ENCODE data around the gene PTGDR2. TPM values are rescaled to one million over a fixed set of nuclear protein-coding genes. Genes with fewer than 3 reads are reported as not detected.

Gene PTGDR2
- total RNA-seq, 2 experiments from 2014 or later = 2.5 to 2.9 TPM

GRCh38 chr11:60814112-60814511 lies 41.6 kb downstream of the PTGDR2 start:
- no peak overlapping the region for H3K27ac Mint-ChIP-seq
- no peak overlapping the region for H3K4me3 Mint-ChIP-seq
- H3K4me1 Mint-ChIP-seq = peaks cover 8% of the 10 kb centered on the region
- ATAC-seq (ENCODE audit: low read depth) (no peak), DNase-seq (no peak)
- no peaks in the 10 kb centered on the region for H3K36me3 Mint-ChIP-seq
- POLR2A ChIA-PET = no interaction called here
- peaks cover 2% of the 10 kb centered on the region for H3K9me3 Mint-ChIP-seq
- peaks cover 14% of the 10 kb centered on the region for H3K27me3 Mint-ChIP-seq

- no peak for DNase-seq
- Mint-ChIP-seq H3K27ac (no peak overlapping the region), H3K4me1 (peaks cover 8% of the 10 kb centered on the region), H3K36me3 (no peaks in the 10 kb centered on the region), H3K27me3 (peaks cover 14% of the 10 kb centered on the region), H3K4me3 (no peak overlapping the region), H3K9me3 (peaks cover 2% of the 10 kb centered on the region)
- no peak for ATAC-seq (ENCODE audit: low read depth)
- POLR2A ChIA-PET = no interaction called here
Measured at GRCh38 chr11:60813324-60813723, 42.4 kb downstream of the PTGDR2 start.

GRCh38 chr11:60810569-60810968 lies 45.2 kb downstream of the PTGDR2 start:
- ATAC-seq (ENCODE audit: low read depth) = no peak
- Mint-ChIP-seq H3K4me3 (no peak overlapping the region), H3K9me3 (no peaks in the 10 kb centered on the region), H3K27me3 (peaks cover 14% of the 10 kb centered on the region), H3K36me3 (no peaks in the 10 kb centered on the region), H3K4me1 (peaks cover 10% of the 10 kb centered on the region), H3K27ac (no peak overlapping the region)
- POLR2A ChIA-PET = no interaction called here
- no peak for DNase-seq

- Mint-ChIP-seq H3K4me3 (no peak overlapping the region), H3K9me3 (no peaks in the 10 kb centered on the region), H3K4me1 (peaks cover 10% of the 10 kb centered on the region), H3K27ac (no peak overlapping the region), H3K27me3 (peaks cover 14% of the 10 kb centered on the region), H3K36me3 (no peaks in the 10 kb centered on the region)
- POLR2A ChIA-PET = no interaction called here
- ATAC-seq (ENCODE audit: low read depth) (no peak), DNase-seq (no peak)
Measured at GRCh38 chr11:60810151-60810550, 45.6 kb downstream of the PTGDR2 start.

- DNase-seq (no peak), ATAC-seq (ENCODE audit: low read depth) (no peak)
- POLR2A ChIA-PET = no interaction called here
- Mint-ChIP-seq H3K4me1 (peaks cover 10% of the 10 kb centered on the region), H3K27ac (no peak overlapping the region), H3K9me3 (no peaks in the 10 kb centered on the region), H3K4me3 (no peak overlapping the region), H3K36me3 (no peaks in the 10 kb centered on the region), H3K27me3 (peaks cover 14% of the 10 kb centered on the region)
Measured at GRCh38 chr11:60809691-60810090, 46.1 kb downstream of the PTGDR2 start.

- POLR2A ChIA-PET = no interaction called here
- no peak overlapping the region for H3K27ac Mint-ChIP-seq
- ATAC-seq (ENCODE audit: low read depth) = no peak
Measured at GRCh38 chr11:60809249-60809648, 46.5 kb downstream of the PTGDR2 start.

GRCh38 chr11:60803273-60803936 lies 52.3 kb downstream of the PTGDR2 start:
- H3K4me3 Mint-ChIP-seq = no peak overlapping the region
- H3K9me3 Mint-ChIP-seq = no peaks in the 10 kb centered on the region
- no peak for ATAC-seq (ENCODE audit: low read depth)
- H3K27ac Mint-ChIP-seq = no peak overlapping the region
- POLR2A ChIA-PET = no interaction called here
- no peaks in the 10 kb centered on the region for H3K36me3 Mint-ChIP-seq
- peaks cover 2% of the 10 kb centered on the region for H3K4me1 Mint-ChIP-seq
- H3K27me3 Mint-ChIP-seq = peaks cover 20% of the 10 kb centered on the region
- no peak for DNase-seq

More at GRCh38 chr11:60809249-60809648, 46.5 kb downstream of the PTGDR2 start:
- no peak overlapping the region for H3K4me3 Mint-ChIP-seq
- H3K27me3 Mint-ChIP-seq = peaks cover 14% of the 10 kb centered on the region
- no peaks in the 10 kb centered on the region for H3K9me3 Mint-ChIP-seq
- no peaks in the 10 kb centered on the region for H3K36me3 Mint-ChIP-seq
- DNase-seq = no peak
- H3K4me1 Mint-ChIP-seq = peaks cover 10% of the 10 kb centered on the region

- no peaks in the 10 kb centered on the region for H3K36me3 Mint-ChIP-seq
- H3K4me3 Mint-ChIP-seq = no peak overlapping the region
Measured at GRCh38 chr11:60801194-60801593, 54.6 kb downstream of the PTGDR2 start.

More at GRCh38 chr11:60801194-60801593, 54.6 kb downstream of the PTGDR2 start:
- H3K9me3 Mint-ChIP-seq = no peaks in the 10 kb centered on the region
- H3K27me3 Mint-ChIP-seq = peaks cover 20% of the 10 kb centered on the region
- no peak for DNase-seq
- peaks cover 2% of the 10 kb centered on the region for H3K4me1 Mint-ChIP-seq
- no peak overlapping the region for H3K27ac Mint-ChIP-seq
- POLR2A ChIA-PET = no interaction called here
- ATAC-seq (ENCODE audit: low read depth) = no peak

Other genes with a start within 250 kb of the PTGDR2 start
- not detected for gene MS4A8, start 156.3 kb downstream of the PTGDR2 start, total RNA-seq
- not detected for gene MS4A18, start 131.2 kb downstream of the PTGDR2 start, total RNA-seq
- not detected for gene MS4A15, start 99.1 kb downstream of the PTGDR2 start, total RNA-seq
- gene MS4A10, start 70.6 kb downstream of the PTGDR2 start, total RNA-seq = not detected
- 10 to 100 TPM; 16.9 to 17.1 TPM for gene CCDC86, start 13.8 kb downstream of the PTGDR2 start, total RNA-seq
- gene ZP1, start 11.6 kb upstream of the PTGDR2 start, total RNA-seq = under 1 TPM; 0.44 to 0.60 TPM
- gene PRPF19, start 50.6 kb upstream of the PTGDR2 start, total RNA-seq = 100 to 1,000 TPM in 1 of 2 experiments, 10 to 100 TPM in 1; 97.7 to 103 TPM
- gene TMEM109, start 58.2 kb upstream of the PTGDR2 start, total RNA-seq = 100 to 1,000 TPM in 1 of 2 experiments, 10 to 100 TPM in 1; 97.8 to 102 TPM
- gene TMEM132A, start 68.5 kb upstream of the PTGDR2 start, total RNA-seq = 1 to 10 TPM in 1 of 2 experiments, under 1 TPM in 1; 0.80 to 1.3 TPM
- gene SLC15A3, start 96.2 kb upstream of the PTGDR2 start, total RNA-seq = 1 to 10 TPM; 7.2 to 7.4 TPM
- gene CD6, start 115.7 kb upstream of the PTGDR2 start, total RNA-seq = 100 to 1,000 TPM; 274 to 285 TPM
- gene CD5, start 246.5 kb upstream of the PTGDR2 start, total RNA-seq = 100 to 1,000 TPM; 303 to 313 TPM

Data from activated naive CD8-positive, alpha-beta T cell treated with anti-CD3 and anti-CD28 coated beads, Interleukin-2, amount 10 ng/mL, durations not matched to agents 7 days and 5 days (primary cell).